ENCODE data around the gene ELP2.

ELP2 gene

GRCh38 chr18:36141576-36141975 lies 11.9 kb downstream of the ELP2 start:
- in situ Hi-C loops (cut with MboI; ENCODE audit: low pct_unique_long_range_greater_than_20kb, low sequenced_read_pairs, unreplicated experiment) = no loop called here
- DNase-seq (ENCODE audit: low spot score) = no peak

DNA sequence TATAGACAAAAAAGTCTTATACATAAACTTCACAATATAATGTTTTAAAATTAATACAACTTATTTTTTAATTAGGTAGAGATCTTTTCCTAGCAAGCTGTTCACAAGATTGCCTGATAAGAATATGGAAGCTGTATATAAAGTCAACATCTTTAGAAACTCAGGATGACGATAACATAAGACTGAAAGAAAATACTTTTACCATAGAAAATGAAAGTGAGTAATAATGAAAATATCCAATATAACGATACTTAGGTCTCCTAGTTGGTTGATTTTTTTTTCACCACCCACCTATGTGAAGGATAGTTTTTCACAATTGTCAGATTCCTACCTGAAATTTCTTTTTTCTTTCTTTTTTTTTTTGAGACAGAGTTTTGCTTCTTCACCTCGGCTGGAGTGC lies 13.1 kb downstream of the ELP2 start:
- TF ChIP-seq, protein P1, sequence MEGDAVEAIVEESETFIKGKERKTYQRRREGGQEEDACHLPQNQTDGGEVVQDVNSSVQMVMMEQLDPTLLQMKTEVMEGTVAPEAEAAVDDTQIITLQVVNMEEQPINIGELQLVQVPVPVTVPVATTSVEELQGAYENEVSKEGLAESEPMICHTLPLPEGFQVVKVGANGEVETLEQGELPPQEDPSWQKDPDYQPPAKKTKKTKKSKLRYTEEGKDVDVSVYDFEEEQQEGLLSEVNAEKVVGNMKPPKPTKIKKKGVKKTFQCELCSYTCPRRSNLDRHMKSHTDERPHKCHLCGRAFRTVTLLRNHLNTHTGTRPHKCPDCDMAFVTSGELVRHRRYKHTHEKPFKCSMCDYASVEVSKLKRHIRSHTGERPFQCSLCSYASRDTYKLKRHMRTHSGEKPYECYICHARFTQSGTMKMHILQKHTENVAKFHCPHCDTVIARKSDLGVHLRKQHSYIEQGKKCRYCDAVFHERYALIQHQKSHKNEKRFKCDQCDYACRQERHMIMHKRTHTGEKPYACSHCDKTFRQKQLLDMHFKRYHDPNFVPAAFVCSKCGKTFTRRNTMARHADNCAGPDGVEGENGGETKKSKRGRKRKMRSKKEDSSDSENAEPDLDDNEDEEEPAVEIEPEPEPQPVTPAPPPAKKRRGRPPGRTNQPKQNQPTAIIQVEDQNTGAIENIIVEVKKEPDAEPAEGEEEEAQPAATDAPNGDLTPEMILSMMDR (IDR thresholded peaks at IDR 0.05; ENCODE audit: extremely low read depth, insufficient read depth, missing control alignments) = no peak
- in situ Hi-C loops (cut with MboI; ENCODE audit: low pct_unique_long_range_greater_than_20kb, low sequenced_read_pairs, unreplicated experiment) = no loop called here
- DNase-seq (ENCODE audit: low spot score) = no peak

More at GRCh38 chr18:36141576-36141975, 11.9 kb downstream of the ELP2 start:
- TF ChIP-seq, protein P1 (IDR thresholded peaks at IDR 0.05; ENCODE audit: extremely low read depth, insufficient read depth, missing control alignments) = no peak

DNA sequence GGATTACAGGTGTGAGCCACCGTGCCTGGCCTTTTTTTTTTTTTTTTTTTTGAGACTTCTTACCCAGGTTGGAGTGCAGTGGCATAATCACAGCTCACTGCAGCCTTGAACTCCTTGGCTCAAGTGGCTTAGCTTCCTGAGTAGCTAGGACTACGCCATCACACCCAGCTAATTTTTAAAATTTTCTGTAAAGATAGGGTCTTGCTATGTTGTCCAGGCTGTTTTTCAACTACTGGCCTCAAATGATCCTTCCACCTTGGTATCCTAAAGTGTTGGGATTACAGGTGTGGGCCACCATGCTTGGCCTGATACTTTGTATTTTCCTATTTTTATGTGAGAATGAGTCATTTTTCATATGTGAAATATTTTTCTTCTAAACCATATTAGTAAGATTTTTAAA lies 13.7 kb downstream of the ELP2 start:
- in situ Hi-C loops (cut with MboI; ENCODE audit: low pct_unique_long_range_greater_than_20kb, low sequenced_read_pairs, unreplicated experiment) = no loop called here
- no peak for DNase-seq (ENCODE audit: low spot score)
- TF ChIP-seq, protein P1 (IDR thresholded peaks at IDR 0.05; ENCODE audit: extremely low read depth, insufficient read depth, missing control alignments) = no peak

DNA sequence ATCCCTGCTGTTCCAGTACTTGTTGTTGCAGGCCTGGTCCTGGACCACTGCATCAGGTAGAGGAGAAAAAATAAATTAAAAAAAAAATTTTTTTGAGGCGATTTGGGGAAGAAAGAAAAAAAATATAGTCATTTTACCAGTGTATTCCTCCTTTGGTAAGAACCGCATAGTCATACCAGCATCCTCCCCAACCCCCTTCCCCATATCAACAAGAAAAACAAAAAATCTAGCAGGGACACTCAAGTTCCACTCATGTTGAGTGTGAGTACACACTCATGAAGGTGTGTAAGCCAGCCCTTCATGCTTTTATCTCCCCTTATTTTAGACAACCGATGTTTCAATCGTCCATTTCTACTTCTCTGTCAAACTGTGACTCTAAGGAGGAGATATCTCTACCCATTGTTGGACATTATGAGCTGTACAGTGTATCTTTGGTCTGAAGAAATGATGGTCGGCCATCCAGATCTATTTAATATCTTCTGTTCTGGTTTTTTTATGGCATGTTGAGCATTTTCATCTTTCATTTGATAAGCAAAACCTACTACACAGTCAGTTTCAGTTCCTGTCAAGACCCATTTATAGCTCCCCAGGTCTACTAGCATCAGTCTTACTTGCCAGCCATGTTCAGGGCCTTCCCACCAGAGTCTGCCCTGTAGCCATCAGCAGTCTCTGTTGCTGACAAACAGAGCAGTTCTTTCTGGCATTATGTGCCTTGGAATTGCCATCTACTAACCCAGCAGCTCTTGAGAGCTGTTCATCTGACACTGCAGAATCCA lies 20.0 kb downstream of the ELP2 start:
- TF ChIP-seq, protein P1 (IDR thresholded peaks at IDR 0.05; ENCODE audit: extremely low read depth, insufficient read depth, missing control alignments) = no peak
- in situ Hi-C loops (cut with MboI; ENCODE audit: low pct_unique_long_range_greater_than_20kb, low sequenced_read_pairs, unreplicated experiment) = no loop called here
- peak; percentile 50 for DNase-seq (ENCODE audit: low spot score)

- TF ChIP-seq, protein P1 (IDR thresholded peaks at IDR 0.05; ENCODE audit: extremely low read depth, insufficient read depth, missing control alignments) = no peak
- in situ Hi-C loops (cut with MboI; ENCODE audit: low pct_unique_long_range_greater_than_20kb, low sequenced_read_pairs, unreplicated experiment) = no loop called here
- DNase-seq (ENCODE audit: low spot score) = no peak
Observed at GRCh38 chr18:36152781-36153180, 23.1 kb downstream of the ELP2 start.

- in situ Hi-C loops (cut with MboI; ENCODE audit: low pct_unique_long_range_greater_than_20kb, low sequenced_read_pairs, unreplicated experiment) = no loop called here
Observed at GRCh38 chr18:36153203-36153602, 23.5 kb downstream of the ELP2 start.

More at GRCh38 chr18:36153203-36153602, 23.5 kb downstream of the ELP2 start:
- TF ChIP-seq, protein P1 (IDR thresholded peaks at IDR 0.05; ENCODE audit: extremely low read depth, insufficient read depth, missing control alignments) = no peak
- DNase-seq (ENCODE audit: low spot score) = no peak
